RWPE1 (cell line): ENCODE data around the gene PLPP1.

Experiments used
- CTCF ChIA-PET: fragments of 350-600 bp; sonication (Branson Sonifier 250); formaldehyde crosslinking; extraction: SDS; loops from one replicate; lab custom pipeline; 2021; lab: Yijun Ruan, JAX
- POLR2A ChIA-PET: fragments of 400-600 bp; formaldehyde crosslinking; extraction: SDS; loops from one replicate; lab custom pipeline; 2020; ENCODE audit warnings: antibody characterized with exemption; ENCODE audit not compliant: low non-redundant PET; lab: Yijun Ruan, JAX
- DNase-seq: peaks from one replicate; pipeline ENCODE4 v3.0.0; 2012; ENCODE audit warnings: low spot score
- H3K27ac ChIP-seq: fragments of 450-650 bp; 2 replicates; pipeline ENCODE4 v1.5.1; 2017
- TF ChIP-seq, protein P1 (sequence below): fragments of 450-650 bp; conservative IDR thresholded peaks from 2 replicates; pipeline ENCODE4 v1.5.1; 2017; ENCODE audit warnings: low read depth, mild to moderate bottlenecking

PLPP1 gene

GRCh38 chr5:55530669-55531068 lies 4.1 kb downstream of the PLPP1 start:
- no peak for DNase-seq
- H3K27ac ChIP-seq, result no peak overlapping the region
- TF ChIP-seq, protein P1, sequence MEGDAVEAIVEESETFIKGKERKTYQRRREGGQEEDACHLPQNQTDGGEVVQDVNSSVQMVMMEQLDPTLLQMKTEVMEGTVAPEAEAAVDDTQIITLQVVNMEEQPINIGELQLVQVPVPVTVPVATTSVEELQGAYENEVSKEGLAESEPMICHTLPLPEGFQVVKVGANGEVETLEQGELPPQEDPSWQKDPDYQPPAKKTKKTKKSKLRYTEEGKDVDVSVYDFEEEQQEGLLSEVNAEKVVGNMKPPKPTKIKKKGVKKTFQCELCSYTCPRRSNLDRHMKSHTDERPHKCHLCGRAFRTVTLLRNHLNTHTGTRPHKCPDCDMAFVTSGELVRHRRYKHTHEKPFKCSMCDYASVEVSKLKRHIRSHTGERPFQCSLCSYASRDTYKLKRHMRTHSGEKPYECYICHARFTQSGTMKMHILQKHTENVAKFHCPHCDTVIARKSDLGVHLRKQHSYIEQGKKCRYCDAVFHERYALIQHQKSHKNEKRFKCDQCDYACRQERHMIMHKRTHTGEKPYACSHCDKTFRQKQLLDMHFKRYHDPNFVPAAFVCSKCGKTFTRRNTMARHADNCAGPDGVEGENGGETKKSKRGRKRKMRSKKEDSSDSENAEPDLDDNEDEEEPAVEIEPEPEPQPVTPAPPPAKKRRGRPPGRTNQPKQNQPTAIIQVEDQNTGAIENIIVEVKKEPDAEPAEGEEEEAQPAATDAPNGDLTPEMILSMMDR, result no peak
- CTCF ChIA-PET, result no interaction called here
- POLR2A ChIA-PET, result no interaction called here

- ChIA-PET CTCF (no interaction called here), POLR2A (no interaction called here)
- DNase-seq, result no peak
- TF ChIP-seq, protein P1, result no peak
- no peak overlapping the region for H3K27ac ChIP-seq
Measured at GRCh38 chr5:55524816-55525215, 9.9 kb downstream of the PLPP1 start.

GRCh38 chr5:55523293-55523692 lies 11.5 kb downstream of the PLPP1 start:
- TF ChIP-seq, protein P1, result no peak
- ChIA-PET CTCF (interaction anchor here (0.7 to 1.2 kb wide), 2 partner anchors 20 to 147 kb away, joined by 3 read pairs; no protein-coding TSS in a partner anchor), POLR2A (no interaction called here)
- no peak overlapping the region for H3K27ac ChIP-seq
- no peak for DNase-seq

DNA sequence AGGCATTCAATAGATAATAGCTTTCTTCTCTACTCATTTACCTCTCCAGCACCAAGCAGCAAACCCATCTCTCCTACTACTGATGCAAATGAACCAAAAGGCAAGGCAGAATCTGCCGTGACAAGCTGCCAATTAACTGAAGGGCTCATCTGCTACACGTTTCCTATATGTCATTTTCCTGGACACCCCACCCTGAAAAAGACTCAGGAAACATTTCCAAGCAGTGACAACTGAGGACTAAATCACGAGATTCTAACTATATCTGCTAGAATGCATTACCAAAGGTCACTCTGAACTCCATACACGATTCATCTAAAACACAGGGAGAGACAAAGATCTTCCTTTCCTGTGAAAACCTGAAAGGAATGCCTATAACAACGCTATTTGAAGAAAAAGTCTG lies 12.9 kb downstream of the PLPP1 start:
- H3K27ac ChIP-seq, result no peak overlapping the region
- no peak for DNase-seq
- ChIA-PET POLR2A (no interaction called here), CTCF (no interaction called here)
- TF ChIP-seq, protein P1, result no peak

GRCh38 chr5:55520117-55520839 lies 14.5 kb downstream of the PLPP1 start:
- ChIA-PET CTCF (interaction anchor here (0.6 to 0.7 kb wide), 2 partner anchors 48 to 152 kb away, joined by 3 to 5 read pairs; no protein-coding TSS in a partner anchor), POLR2A (no interaction called here)
- TF ChIP-seq, protein P1, result no peak

DNA sequence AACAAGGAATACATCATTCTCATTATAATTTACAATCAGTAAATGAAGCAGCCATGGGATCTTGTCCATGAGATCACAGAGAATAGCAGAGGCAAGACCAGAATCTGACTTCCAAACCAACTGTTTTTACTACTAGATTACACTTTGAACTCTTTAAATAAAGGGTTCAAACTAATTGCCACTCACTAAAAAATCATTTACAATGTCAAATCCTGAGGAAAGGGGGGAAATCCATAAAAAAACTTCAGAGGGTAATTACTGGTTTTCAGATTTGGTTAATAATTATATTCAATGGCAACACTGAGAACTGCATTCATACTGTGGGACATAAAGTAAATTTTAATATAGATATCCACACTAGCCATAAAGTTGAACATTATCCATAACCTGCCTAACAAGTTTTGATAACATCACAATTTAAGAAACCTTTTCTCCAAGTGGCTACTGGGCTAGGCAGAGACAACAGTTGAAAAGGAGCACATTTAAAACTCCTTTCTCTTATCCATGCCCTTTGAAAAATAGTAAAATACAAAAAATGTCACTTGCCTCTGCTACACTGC lies 15.9 kb downstream of the PLPP1 start:
- H3K27ac ChIP-seq, result no peak overlapping the region
- TF ChIP-seq, protein P1, result no peak
- DNase-seq, result no peak
- ChIA-PET POLR2A (no interaction called here), CTCF (no interaction called here)

More at GRCh38 chr5:55520117-55520839, 14.5 kb downstream of the PLPP1 start:
- no peak overlapping the region for H3K27ac ChIP-seq
- DNase-seq, result no peak
